Measurements from ENCODE around the gene GPR55.

The GPR55 gene

GRCh38 chr2:230881840-230882239, 43.2 kb downstream of the GPR55 start:
- DNase-seq (ENCODE audit: low read depth, low spot score), result no peak

GRCh38 chr2:230879891-230880290, 45.2 kb downstream of the GPR55 start:
- DNase-seq (ENCODE audit: low read depth, low spot score), result no peak

- no peak for DNase-seq (ENCODE audit: low read depth, low spot score)
These were observed 45.7 kb downstream of the GPR55 start for GRCh38 chr2:230879271-230879882.

GRCh38 chr2:230878599-230879188, 46.3 kb downstream of the GPR55 start:
- DNase-seq (ENCODE audit: low read depth, low spot score), result no peak

GRCh38 chr2:230877759-230878598, 47.1 kb downstream of the GPR55 start:
- no peak for DNase-seq (ENCODE audit: low read depth, low spot score)

- DNase-seq (ENCODE audit: low read depth, low spot score), result no peak
These were observed 47.8 kb downstream of the GPR55 start for GRCh38 chr2:230877116-230877758.

GRCh38 chr2:230875347-230876315, 49.4 kb downstream of the GPR55 start:
- no peak for DNase-seq (ENCODE audit: low read depth, low spot score)

GRCh38 chr2:230874876-230875275, 50.2 kb downstream of the GPR55 start:
- DNase-seq (ENCODE audit: low read depth, low spot score), result no peak

GRCh38 chr2:230874456-230874855, 50.6 kb downstream of the GPR55 start:
- DNase-seq (ENCODE audit: low read depth, low spot score), result no peak

- no peak for DNase-seq (ENCODE audit: low read depth, low spot score)
These were observed 51.2 kb downstream of the GPR55 start for GRCh38 chr2:230873661-230874401.

- DNase-seq (ENCODE audit: low read depth, low spot score), result no peak
These were observed 51.9 kb downstream of the GPR55 start for GRCh38 chr2:230872968-230873660.

GRCh38 chr2:230872151-230872967, 52.7 kb downstream of the GPR55 start:
- no peak for DNase-seq (ENCODE audit: low read depth, low spot score)

- DNase-seq (ENCODE audit: low read depth, low spot score), result no peak
These were observed 53.5 kb downstream of the GPR55 start for GRCh38 chr2:230871361-230872150.

- DNase-seq (ENCODE audit: low read depth, low spot score), result no peak
These were observed 54.3 kb downstream of the GPR55 start for GRCh38 chr2:230870544-230871360.

GRCh38 chr2:230869914-230870543, 55.0 kb downstream of the GPR55 start:
- no peak for DNase-seq (ENCODE audit: low read depth, low spot score)

Data from iPS DF 19.7 (cell line).